Measurements from ENCODE around the gene NAV2.

NAV2 gene

DNA sequence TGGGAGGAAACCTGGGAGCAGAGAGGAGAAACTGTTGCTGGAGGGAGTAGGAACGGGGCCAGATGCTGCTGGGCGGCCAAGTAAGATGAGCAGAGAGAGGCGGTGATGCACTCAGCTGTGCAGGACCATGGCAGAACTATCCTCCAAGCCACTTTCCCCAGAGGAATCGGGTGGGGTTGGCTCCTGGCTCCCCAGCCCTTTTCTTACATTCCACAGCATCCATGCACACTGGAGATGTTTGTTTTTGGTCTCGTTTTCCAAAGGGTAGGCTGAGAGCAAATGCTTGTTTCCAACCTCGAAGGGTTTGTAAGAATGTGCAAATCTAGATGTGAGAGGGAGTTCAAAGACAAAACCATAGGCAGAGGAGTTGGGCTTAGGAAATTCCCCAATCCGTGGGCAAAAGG, 374.5 kb downstream of the NAV2 start:
- no peak for DNase-seq (ENCODE audit: low spot score)

DNA sequence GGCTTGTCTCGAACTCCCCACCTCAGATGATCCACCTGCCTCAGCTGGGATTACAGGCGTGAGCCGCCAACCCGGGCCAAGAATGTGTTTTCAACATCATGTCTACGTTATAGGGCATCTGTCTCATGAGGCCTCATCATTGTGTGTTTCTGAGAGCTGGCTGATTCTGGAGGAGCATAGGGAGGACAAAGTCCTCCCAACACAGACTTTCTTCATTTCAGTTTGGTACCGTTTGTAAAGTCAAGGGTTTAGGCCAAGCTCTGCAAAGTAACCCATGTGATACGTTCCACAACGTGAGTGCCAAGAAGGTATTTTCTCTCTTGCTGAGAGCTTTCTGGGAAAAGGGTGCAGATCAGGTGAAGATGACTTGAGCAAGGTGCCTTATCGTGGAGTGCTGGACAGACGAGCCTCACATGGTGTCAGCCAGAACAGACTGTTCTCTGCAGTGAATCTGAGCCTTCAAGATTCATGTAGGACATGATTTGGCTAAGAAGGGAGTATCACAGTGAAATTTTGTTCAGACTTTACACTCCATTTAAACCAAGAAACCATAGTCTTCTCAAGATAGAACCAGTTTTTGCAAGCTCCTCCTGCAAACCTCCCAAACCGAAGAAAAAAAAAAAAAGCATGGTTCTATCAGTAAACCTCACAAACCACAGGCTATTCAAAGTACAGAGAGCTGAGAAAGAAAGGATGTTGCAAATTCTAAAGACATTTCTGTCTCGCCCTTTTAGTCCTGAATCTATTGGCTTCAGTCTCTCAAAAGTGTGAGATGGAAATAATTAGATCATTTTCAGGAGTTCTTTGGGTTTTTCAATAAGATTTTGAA, 376.0 kb downstream of the NAV2 start:
- DNase-seq (ENCODE audit: low spot score), result no peak

DNA sequence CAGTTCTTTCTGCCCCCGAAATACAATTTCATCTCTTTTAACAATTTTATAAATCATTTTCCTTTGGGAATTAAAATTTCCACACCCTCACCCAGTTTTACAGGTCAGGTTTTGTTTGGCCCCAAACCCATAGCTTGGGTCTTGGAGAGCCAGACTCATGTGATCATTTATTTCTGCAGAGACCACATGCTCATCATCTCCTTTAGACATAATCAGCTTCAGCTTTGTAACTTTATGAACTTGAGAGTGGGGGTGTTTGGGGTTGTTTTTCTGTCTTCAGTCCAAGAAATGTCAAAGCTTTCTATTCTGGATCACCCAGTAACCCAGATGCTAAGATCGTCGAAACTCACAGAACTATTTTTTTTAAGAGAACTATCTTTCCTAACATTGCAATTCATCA, 376.7 kb downstream of the NAV2 start:
- no peak for DNase-seq (ENCODE audit: low spot score)

DNA sequence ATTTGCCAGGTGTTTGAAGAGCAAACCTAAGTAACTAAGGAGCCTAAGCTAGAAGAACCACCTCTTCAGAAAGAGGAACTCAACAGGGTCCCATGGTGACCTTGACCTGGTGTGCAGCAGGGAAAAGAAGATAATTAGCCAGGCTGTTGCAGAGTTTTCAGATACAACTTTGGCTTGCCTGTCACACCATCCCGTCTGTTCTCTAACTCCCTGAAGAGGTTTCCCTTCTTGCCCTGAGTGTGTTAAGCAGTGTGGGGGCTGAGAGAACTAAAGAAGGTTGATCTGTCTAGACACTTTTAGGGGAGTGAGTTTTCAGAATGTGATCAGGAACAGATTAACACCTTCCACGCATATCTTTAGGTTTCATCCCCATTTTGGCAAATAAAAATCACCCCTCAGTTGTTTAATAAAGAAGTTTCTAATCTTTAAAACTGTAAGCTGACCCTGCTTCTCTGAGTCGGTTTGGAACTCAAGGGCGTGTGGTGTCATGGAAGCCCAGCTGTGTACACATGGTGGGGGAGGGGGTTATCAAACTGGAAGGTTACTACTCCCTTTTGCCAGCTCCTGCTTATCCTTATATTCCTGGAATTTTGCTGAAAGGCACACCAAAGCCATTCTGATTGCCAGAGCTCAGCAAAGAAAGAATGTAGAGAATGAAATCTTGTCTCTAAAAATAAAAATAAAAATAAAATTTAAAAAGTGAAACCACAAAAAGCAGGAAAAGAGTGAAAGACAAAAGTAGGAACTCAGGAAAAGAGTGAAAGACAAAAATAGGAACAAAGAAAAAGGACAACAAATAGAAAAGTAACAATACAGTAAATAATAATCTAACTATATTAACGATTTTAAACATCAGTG, 377.4 kb downstream of the NAV2 start:
- no peak for DNase-seq (ENCODE audit: low spot score)

DNA sequence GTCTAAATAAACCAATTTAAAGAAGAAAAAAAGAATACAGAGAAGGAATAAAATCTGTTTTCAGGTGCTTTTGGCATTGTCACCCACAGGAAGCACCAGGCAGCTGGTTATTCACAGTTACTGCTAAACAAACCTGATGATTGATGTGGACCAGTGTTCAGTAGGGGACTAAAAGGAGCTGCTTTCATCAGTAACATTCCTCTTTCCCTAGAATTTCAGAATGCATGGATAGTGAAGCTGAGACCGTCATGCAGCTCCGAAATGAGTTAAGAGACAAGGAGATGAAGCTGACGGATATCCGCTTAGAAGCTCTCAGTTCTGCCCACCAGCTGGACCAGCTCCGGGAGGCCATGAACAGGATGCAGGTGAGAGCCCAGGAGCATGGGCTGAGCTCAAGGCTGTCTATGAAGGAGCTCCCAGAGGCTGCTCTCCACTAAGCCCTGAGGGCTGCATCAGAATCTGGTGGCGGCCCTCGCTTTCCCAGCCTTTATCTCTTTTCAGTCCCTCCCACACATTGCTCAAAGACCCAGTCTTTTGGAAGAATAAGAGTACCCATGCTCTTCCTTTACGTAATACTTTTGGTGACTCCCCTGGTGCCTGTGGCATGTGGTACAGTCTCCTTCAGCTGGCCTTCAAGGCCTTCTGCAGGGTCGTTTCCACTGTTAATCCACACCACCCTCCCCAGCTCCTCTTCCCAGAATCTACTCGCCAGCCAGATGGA, 378.2 kb downstream of the NAV2 start:
- DNase-seq (ENCODE audit: low spot score), result no peak

DNA sequence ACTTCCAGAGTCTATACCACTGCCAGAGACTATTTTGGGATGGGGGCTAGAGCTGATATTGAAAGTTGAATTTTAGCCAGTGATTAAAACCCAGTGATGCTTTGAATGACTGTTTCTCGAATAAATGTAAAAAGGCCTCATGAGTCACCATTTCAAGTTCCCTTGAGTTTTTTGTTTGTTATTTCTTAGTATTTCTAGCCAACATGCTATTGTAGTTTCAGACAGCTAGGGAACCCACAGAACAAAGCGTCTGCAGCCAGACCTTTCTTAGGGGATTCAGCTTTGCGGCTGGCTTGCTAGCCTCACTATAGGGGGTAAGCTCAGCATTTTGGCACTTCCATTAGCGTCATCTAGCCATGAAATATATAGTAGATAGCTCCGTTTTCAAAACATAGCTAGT, 381.1 kb downstream of the NAV2 start:
- DNase-seq (ENCODE audit: low spot score), result no peak

DNA sequence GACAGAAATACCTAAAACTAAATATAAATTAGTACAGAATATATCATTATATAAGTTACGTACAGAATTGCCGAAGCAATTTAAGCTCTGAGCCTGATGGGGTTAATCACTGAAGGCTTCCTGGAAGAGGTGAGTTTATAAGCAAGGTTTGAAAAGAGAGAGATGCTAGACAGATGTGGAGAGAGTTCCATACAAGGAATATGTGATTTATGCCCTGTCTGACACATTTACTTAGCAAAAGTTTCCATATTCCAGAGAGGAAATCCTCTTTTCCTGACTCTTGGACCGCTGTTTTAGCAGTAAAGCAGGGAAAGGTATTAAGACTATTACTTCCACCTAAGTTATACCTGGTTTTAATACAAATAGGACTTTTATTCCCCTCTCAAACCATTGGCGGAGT, 382.6 kb downstream of the NAV2 start:
- DNase-seq (ENCODE audit: low spot score), result no peak

DNA sequence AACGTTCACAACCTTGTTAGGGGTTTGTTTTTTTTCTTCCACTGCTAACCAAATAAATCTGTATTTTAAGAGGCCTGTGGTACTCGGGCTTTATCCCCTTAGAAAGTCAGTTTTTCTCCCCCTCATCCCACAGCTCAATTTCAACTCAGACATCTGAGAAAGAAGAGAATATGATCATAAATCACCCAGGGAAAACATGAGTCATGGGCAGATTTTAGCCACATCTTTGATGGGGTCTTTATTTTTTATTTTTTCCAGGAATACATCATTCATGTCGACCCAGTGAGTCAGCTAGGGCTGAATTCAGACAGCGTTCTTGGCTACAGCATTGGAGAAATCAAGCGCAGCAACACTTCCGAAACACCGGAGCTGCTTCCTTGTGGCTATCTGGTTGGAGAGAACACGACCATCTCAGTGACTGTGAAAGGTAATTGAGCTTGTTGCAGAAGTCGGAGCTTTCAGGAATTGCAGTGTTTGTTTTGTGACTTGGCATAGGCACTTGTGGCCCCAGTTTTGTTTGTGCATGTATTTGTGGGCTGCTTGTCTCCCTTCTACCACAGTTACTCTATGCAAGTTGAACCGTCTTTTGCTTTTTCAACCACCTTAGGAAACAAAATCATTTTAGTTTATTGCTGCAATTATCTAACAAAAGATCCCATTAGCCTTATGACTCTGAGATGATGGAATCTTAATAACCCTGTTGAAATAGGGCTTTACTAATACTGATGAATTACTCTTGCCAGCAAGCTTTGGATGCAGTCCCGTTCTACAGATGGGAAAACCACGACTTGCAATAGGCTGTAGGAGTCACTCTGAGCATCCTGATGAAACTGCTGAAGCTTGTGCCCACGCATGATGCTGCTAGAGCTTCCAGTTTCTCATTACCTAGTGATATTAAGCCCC, 384.9 kb downstream of the NAV2 start:
- no peak for DNase-seq (ENCODE audit: low spot score)

DNA sequence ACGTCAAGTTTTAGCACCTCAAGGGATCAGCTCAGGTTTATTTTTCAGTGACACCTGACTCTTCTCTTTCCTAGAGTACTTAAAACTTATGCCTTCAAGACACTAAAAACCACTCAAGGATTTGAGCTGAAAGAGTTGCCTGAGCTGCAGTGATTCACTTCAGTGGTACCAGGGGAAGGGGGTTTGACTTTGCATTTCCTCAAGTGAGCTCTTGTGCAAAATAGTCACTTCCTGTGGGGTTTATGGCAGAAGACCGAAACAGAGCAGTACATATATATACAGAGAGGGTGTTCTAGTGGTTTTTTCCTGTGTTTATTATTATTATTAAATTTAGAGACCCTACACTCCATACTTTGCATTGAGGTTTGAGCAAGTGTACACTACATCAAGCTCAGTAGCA, 386.9 kb downstream of the NAV2 start:
- DNase-seq (ENCODE audit: low spot score), result no peak

DNA sequence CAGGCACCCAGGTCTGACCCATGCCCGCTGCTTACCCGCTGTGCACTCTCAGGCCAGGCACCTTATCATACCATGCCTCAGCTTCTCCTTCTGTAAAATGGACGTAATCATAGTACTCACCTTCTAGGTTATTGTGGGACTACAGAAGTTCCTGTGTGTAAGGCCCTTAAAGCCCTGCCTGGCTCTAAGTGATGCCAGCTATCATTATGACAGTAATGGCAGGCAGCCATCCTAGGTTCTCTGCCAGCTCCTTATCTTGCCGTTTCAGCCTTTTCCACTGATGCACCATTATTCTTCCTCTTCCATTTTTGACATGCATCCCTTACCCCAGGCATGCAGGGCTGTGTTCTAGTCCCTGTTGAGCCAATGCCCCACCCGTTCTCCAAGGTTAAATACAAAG, 389.8 kb downstream of the NAV2 start:
- no peak for DNase-seq (ENCODE audit: low spot score)

DNA sequence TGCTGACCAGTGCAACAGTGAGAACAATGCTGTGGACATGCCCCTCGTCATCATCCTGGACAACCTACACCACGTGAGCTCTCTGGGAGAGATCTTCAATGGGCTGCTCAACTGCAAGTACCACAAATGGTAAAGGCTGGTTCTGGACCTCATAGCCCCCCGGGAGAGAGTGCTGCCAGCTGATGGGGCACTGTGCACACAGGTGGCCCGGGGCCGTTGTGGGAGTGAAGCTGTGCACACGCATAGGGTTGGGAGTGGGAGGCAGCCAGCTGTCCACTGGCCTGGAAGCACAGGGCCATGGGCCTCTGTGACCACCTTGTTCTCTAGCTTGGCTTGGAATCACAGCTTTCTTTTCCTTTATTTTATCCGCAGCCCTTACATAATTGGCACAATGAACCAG, 390.6 kb downstream of the NAV2 start:
- no peak for DNase-seq (ENCODE audit: low spot score)

DNA sequence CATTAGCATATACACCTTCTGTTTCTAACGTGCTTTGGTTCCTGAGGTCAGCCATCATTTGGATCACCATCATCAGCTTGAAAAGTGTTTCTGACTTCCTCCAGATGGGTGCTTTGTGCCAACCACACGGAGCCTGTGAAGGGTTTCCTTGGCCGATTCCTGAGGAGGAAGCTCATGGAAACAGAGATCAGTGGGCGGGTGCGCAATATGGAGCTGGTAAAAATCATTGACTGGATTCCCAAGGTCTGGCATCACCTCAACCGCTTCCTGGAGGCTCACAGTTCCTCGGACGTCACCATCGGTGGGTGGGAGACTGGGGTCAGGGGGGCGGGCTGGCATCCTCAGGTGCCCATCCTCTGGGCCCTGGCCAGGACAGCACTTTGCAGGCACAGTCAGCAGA, 392.8 kb downstream of the NAV2 start:
- no peak for DNase-seq (ENCODE audit: low spot score)

DNA sequence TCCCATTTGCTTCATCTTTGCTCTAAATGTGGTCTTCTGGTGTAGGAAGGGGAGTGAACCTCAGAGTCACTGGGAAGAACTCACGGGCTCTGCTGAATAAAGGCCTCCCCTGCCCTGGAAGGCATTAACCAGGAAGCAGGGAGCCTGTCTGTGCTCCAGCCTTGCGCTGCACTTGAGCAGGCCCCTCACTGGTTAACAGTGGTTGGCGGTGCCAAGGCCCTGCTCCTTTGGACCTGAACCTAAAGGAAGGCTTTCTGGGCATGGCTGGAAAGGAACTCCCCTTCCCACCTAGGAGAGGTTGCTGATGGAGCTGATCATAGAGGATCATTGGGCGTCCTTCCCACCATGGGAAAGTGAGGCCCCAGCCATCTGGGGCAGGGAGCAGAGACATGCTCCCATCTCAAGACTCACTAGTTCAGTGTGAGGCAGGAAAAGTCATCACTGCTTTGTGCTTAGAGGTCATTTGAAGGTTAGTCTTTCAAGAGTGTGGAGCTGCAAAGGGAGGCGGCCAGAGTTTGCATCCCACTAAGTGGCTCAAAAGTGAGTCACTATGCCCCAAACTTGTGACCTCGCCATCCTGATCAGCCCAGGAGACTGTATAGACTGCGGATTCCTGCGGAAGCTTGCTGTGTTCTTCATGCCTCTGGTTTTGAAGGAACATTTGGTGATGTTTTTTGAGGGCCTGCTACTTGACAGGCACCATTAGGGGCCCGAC, 397.3 kb downstream of the NAV2 start:
- no peak for DNase-seq (ENCODE audit: low spot score)

DNA sequence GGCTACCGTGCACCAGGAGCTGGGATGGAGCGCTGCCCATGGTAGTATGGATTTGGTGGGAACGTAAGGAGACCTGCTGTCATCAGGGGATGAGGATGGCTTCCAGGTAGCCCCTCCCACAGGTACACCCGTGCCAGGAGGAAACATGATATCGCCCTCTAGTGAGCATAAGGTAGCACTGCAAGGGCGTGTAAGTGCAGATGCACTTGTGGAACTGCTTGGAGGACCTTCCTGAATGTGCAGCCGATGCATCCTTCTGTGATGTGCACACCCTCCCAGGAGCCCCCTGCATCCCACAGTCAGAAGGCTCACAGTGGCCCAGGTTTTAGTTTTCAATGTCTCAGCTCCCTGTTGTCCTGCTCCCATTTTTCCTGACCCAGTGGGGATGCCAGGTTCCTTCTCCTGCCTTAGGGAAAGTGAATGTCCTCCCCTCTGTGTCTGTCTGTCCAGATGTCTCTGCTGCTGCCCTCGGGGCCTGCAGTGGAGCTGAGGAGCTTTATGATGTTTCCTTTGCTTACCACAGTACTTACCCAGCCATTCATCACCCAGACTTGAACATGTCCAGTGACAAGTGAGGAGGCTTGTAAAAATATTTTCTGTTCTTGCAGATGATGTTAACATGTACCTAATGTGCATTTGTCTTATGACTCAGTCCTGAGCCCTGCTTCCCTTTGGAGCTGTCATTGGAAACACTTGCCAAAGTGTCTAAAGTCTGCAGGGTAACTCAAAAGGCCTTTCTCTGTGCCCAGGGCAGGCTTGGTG, 398.5 kb downstream of the NAV2 start:
- peak; percentile 58 for DNase-seq (ENCODE audit: low spot score)

DNA sequence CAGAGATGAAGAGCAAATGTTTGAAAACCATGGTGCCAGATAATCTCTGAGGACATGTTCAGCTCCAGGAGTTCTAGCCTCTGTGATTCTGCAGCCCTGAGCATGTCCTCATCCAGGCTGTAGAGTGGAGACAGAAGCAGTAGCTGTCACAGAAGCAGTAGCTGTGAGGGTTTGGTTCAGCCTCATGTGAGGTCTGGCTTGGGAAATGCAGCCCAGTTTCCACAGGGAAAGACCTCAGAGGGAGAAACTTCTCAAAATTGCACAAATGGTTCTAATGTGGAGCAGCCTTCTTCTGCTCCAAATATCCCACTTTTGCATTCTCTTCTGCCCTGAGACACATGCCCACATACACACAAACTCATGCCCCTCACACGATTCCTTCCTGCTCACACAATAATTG, 399.2 kb downstream of the NAV2 start:
- no peak for DNase-seq (ENCODE audit: low spot score)

DNA sequence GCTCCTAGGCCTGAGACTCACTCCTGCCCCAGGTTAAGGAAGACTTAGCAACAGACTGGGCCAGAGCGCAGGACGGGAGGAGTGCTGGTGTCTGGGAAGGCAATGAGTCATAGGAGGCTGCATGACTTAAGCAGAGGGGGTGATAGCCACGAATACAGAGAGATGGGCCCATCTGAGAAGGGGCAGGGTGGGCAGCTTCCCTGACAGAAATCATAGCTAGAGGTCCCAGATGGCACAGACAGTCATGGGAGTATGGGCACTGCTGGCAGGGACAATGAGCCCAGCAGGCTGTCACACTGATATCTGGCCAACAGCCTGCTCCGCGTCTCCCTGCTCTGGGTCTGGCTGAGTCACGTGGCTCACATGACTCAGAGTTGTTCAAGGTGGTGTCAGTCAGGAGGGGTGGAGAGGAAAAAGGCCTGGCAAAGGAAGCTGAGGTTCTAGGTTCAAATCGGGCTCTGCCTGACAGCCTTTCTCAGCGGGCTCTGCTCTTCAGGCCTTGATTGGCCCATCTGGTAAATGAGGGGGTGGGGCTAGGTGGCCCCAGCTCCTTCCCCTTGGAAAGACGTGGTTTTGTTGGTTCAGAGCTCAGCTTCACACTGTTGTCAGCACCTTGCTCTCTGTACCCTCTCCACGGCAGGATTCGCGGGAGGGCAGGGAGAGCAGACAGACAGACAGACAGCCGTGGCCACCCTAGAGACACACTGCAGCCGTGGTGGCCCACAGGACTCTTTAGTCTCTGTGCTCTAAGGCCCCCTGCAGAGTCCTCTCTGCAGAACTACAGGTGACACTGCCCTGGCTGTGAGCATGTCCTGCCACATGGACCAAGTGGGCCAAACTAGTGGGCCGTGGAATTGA, 399.9 kb downstream of the NAV2 start:
- peak; percentile 92 for DNase-seq (ENCODE audit: low spot score)

DNA sequence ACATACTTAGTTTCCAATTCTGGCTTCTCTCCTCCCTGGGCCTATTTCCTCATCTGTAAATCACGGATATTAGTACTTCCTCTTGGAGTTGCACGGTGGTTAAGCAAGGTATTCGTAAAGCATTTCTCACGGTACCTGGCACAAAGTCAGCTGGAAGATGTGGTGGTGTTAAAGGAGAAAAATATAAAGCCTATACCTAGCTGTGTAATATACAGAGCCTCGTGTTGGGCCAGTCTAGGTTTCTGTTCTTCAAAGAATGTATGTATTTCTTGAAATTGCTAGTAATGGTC, 400.5 kb downstream of the NAV2 start:
- DNase-seq (ENCODE audit: low spot score), result no peak

DNA sequence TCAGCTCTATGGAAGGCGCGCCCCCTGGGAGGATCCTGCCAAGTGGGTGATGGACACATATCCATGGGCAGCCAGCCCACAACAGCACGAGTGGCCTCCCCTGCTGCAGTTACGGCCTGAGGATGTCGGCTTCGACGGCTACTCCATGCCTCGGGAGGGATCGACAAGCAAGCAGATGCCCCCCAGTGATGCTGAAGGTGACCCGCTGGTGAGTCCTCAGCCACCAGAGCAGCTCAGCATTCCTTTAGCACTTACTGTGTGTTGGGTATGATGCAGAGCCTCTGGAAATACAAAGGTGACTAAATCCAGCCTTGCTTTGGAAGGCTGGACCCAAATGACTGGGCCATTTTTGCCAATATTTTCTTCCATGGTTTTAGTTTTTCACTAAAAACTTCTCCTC, 402.0 kb downstream of the NAV2 start:
- DNase-seq (ENCODE audit: low spot score), result peak; percentile 27

DNA sequence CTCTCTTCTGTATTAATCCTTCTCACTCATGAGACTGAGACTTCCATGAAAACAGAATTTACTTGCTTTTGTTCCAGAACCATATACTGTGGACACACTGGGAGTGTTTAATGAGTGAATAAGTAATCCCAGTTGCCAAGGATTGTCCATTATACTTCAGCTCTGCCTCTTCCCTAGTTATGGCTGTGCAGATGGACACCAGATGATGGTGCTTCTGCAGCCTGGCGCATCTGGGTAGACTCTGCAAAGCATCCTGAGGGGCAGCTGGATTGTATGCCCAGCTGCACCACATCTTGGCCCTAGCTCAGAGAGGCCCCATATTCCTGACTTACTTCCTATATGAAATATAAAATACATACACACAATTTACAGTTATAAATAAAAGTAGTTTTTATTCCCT, 404.2 kb downstream of the NAV2 start:
- DNase-seq (ENCODE audit: low spot score), result no peak

DNA sequence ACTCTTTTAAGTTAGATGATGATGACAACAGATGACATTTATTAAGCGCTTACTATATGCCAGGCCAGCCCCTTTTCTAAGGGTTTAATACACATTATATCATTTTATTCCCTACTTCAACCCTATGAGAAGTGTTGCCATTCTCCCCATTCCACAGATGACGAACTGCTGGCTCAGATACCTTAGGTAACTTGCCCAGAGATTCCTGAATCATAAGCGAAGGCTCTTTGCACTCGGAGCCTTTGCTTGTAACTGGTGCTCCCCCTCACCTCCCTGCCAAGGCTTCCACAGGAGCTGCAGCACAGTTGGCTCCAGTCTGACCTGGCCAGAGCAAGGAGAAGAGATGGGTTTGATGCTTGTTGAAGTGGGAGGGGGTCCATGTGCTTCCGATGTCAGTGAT, 404.7 kb downstream of the NAV2 start:
- no peak for DNase-seq (ENCODE audit: low spot score)

Measured in RKO (cell line).